ENCODE measurements around the gene FETUB.

The FETUB gene, protein sequence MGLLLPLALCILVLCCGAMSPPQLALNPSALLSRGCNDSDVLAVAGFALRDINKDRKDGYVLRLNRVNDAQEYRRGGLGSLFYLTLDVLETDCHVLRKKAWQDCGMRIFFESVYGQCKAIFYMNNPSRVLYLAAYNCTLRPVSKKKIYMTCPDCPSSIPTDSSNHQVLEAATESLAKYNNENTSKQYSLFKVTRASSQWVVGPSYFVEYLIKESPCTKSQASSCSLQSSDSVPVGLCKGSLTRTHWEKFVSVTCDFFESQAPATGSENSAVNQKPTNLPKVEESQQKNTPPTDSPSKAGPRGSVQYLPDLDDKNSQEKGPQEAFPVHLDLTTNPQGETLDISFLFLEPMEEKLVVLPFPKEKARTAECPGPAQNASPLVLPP

DNA sequence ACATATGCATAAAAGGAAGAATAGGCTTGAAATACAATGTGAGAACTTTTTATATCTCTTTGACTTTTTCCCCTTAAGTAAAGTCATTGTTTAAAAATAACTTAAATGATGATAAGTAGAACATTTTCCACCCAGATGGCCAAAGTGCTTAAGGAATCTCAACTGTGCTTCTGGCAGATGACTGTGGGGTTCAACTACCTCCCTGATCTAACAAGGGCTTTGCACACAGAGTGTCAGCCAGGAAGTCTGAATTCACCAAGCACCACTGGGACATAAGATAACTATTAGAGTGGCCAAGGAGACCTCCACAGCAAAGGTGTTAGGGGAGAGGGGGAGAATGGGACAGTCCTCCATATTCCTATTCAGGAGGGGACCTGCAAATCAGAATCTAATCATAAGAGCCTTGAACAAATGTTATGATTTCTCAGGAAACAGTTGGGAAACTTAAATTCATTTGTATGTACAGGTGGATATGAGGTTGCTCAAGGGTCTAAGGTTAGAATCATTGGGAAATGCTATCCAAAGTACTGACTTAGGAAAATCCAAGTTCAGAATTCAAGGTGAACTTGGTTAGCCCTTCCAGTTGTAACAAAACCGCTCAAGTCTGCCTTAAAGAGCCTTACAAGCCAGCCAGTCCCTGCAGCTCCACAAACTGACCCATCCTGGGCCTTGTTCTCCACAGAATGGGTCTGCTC lies at the start of gene FETUB:
Gene FETUB, plus strand, starts transcription at position 622 of the 695 bp plus-strand sequence. Its CDS starts 62 bp downstream, at position 684.
- DNase-seq (ENCODE audit: insufficient read length, low spot score): no peak
- no peak for FAIRE-seq
- TF ChIP-seq, protein P1, sequence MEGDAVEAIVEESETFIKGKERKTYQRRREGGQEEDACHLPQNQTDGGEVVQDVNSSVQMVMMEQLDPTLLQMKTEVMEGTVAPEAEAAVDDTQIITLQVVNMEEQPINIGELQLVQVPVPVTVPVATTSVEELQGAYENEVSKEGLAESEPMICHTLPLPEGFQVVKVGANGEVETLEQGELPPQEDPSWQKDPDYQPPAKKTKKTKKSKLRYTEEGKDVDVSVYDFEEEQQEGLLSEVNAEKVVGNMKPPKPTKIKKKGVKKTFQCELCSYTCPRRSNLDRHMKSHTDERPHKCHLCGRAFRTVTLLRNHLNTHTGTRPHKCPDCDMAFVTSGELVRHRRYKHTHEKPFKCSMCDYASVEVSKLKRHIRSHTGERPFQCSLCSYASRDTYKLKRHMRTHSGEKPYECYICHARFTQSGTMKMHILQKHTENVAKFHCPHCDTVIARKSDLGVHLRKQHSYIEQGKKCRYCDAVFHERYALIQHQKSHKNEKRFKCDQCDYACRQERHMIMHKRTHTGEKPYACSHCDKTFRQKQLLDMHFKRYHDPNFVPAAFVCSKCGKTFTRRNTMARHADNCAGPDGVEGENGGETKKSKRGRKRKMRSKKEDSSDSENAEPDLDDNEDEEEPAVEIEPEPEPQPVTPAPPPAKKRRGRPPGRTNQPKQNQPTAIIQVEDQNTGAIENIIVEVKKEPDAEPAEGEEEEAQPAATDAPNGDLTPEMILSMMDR (IDR thresholded peaks at IDR 0.05; ENCODE audit: insufficient read depth, missing control alignments): no peak

DNA sequence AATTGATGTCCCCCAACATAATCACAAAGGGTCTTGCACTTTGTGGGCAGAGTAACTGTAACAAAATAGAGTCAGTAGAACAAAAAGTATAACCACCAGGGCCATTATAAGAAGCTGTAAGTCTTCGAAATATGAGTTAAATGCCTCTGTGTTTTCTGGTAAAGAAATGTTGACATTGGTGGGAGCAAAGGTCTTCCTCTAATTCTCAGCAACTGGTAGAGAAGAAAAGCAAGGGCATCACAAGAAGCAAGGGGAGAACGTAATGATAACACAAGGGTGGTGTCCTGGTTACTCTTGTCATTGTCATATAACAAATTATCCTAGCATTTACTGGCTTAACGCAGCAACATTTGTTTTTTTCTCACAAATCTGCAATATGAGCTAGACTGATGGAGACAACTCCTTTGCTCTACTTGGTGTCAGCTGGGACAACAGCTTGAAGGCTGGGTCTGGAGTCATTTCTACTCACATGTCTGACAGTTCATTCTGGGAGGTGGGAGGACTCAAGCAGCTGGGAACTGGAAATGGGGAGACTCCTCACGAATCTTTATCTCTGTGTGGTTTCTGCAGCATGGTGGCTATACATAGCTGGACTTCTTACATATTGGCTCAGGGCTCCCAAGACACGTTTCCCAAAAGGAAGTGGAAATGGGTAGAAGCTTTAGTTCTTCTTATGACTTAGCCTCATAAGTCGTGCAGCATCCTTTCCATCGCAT lies 49.5 kb upstream of the FETUB start:
- FAIRE-seq (no peak), DNase-seq (ENCODE audit: insufficient read length, low spot score) (no peak)
- TF ChIP-seq, protein P1 (IDR thresholded peaks at IDR 0.05; ENCODE audit: insufficient read depth, missing control alignments): no peak

DNA sequence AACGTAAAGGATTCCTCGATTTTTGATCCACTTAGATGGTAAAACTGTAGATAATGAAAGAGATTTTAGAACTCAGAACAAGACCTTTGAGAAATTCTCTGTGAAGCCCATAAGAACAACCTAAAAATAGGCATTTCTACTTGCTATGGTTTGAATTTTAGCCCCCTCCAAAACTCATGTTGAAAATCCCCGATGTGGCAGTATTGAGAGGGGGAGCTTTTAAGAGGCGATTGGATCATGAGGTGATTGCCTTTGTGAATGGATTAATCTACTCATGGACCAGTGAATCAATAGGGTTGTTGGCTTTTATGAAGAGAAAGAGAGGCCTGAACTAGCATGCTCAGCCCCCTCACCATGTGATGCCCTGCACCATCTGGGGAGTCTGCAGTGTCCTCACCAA lies 47.5 kb upstream of the FETUB start:
- TF ChIP-seq, protein P1 (IDR thresholded peaks at IDR 0.05; ENCODE audit: insufficient read depth, missing control alignments): no peak
- DNase-seq (ENCODE audit: insufficient read length, low spot score) (no peak), FAIRE-seq (no peak)

DNA sequence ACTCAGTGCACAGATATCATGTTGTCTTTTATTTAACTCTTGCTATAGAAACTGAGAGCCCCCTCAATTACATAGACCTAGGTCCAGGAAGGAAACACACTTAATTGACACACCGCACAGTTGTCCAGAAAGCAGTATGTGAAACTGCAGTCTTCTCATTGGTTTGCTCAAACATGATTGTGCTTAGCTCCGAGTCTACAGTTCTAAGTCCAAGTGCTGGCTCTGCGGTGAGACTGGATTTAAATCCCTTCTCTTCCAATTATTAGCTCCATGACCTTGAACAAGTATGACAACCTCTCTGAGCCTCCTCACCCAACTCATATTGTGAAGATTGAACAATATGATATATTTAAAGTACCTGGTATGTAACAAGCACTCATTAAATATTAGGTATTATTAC lies 46.3 kb upstream of the FETUB start:
- DNase-seq (ENCODE audit: insufficient read length, low spot score): no peak
- TF ChIP-seq, protein P1 (IDR thresholded peaks at IDR 0.05; ENCODE audit: insufficient read depth, missing control alignments): no peak
- no peak for FAIRE-seq

DNA sequence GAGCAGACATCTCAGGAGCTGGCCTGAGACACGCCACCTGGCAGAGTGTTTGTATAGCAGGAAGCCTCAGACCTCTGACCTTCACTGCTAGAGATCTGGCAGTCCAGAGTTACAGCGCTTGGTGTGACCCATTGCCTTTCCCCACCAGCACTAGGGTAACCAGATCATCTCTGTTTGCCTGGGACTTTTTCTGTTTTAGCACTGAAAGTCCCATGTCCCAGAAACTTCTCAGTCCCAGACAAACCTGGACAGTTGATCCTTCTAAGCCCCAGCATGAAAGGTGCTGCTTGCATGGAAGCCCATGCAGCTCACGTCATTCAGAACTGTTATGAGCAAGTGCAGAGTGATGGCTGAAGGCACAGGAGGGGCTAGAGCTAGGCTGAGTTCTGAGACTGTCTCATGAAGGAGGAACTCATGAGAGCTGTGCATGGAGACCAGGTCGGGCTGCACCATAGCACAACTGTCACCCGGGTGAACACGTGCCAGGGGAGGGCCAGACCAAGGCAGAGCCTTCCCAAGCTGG lies 45.5 kb upstream of the FETUB start:
- DNase-seq (ENCODE audit: insufficient read length, low spot score) (no peak), FAIRE-seq (no peak)
- TF ChIP-seq, protein P1 (IDR thresholded peaks at IDR 0.05; ENCODE audit: insufficient read depth, missing control alignments): no peak

DNA sequence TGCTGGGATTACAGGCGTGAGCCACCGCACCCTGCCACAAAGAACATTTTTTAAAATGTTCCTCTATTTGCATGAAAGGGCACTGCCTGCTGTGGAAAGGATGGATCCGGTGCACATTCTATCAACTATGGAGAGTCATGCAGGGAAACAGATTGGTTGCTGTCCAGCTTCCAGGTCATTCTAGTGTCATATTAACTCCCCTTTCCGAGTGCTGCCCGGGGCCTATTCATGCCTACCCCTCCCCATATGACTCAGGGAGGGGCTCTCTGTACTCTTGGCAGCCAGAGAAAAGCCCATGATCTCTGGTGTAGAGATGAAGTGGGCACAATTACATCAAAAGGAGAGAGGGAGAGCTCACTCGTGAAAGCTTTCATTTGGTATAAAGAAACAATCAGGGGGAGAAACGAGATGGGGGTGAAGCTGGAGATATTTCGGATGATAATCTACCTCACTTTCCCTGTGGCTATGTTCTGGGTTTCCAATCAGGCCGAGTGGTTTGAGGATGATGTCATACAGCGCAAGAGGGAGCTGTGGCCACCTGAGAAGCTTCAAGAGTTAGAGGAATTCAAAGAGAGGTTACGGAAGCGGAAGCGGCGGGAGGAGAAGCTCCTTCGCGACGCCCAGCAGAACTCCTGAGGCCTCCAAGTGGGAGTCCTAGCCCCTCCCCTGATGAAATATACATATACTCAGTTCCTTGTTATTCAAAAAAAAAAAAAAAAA lies 43.5 kb upstream of the FETUB start:
- TF ChIP-seq, protein P1 (IDR thresholded peaks at IDR 0.05; ENCODE audit: insufficient read depth, missing control alignments): no peak
- no peak for DNase-seq (ENCODE audit: insufficient read length, low spot score)
- no peak for FAIRE-seq

All from D721Med (cell line).